Erythroblast (primary cell): ENCODE data around the gene PARD3.

Source experiments
- GATA1 ChIP-seq: IDR thresholded peaks from 2 replicates; pipeline ENCODE4 v1.6.1; 2011; ENCODE audit warnings: low read depth, mild to moderate bottlenecking, control low read depth, low read length, moderate library complexity
- POLR2A ChIP-seq: IDR thresholded peaks from 2 replicates; pipeline ENCODE4 v1.6.1; 2011; ENCODE audit warnings: mild to moderate bottlenecking, low read length

GRCh38 chr10:34196058-34196433 lies 619.0 kb downstream of the PARD3 start:
- no peak for TF ChIP-seq POLR2A
- no peak for TF ChIP-seq GATA1
